Endothelial cell of umbilical vein (primary cell): Measurements from ENCODE around the gene SIVA1. TPM values are rescaled to one million over a fixed set of nuclear protein-coding genes. Genes with fewer than 3 reads are reported as not detected.

Source experiments
- BruUV-seq: library from RNA; stranded (reverse); fragments of 400-500 nt; replicated peaks from 2 replicates; lab custom pipeline; 2021; lab: Mats Ljungman, UMichigan
- CTCF ChIA-PET: fragments of 300-600, 350-600 bp; sonication (Branson Sonifier 250); formaldehyde crosslinking; loops from one replicate; lab custom pipeline; 2021; ENCODE audit warnings: antibody characterized with exemption, inconsistent platforms; lab: Charles Lee
- POLR2A ChIA-PET: fragments of 300-600, 350-600 bp; sonication (Branson Sonifier 250); formaldehyde crosslinking; loops from one replicate; lab custom pipeline; 2021; ENCODE audit warnings: antibody characterized with exemption, inconsistent platforms; lab: Charles Lee
- DNase-seq: peaks from one replicate; pipeline ENCODE4 v3.0.0-alpha.2; 2011; ENCODE audit warnings: low read depth, low spot score
- FAIRE-seq: peaks from 2 replicates; lab custom pipeline; 2011; peaks lifted over from hg19 to GRCh38; lab: Jason Lieb, UNC
- H2AFZ ChIP-seq: 2 replicates; pipeline ENCODE4 v1.6.0; 2012; ENCODE audit warnings: low read depth, low read length, control low read depth, inconsistent platforms
- H3K27ac ChIP-seq: 2 replicates; pipeline ENCODE4 v1.5.1; 2011; ENCODE audit warnings: low read depth, mild to moderate bottlenecking, control low read depth, low read length, moderate library complexity; ENCODE audit not compliant: insufficient read depth
- H3K27me3 ChIP-seq, 2 experiments: 2 replicates each; pipeline versions ENCODE4 v1.6.0 to v1.6.1; 2011; ENCODE audit warnings: low read length in 2 of 2, mixed read lengths in 1 of 2; ENCODE audit not compliant: control insufficient read depth in 2 of 2, insufficient read depth in 2 of 2
- H3K36me3 ChIP-seq, 2 experiments: 2 replicates in 1 of 2; 3 replicates in 1 of 2; pipeline ENCODE4 v1.5.1; 2011; ENCODE audit warnings: low read length in 2 of 2, mild to moderate bottlenecking in 1 of 2, moderate library complexity in 1 of 2; ENCODE audit not compliant: control insufficient read depth in 2 of 2, insufficient read depth in 2 of 2; ENCODE audit errors: extremely low read depth in 1 of 2
- H3K4me1 ChIP-seq: 3 replicates; pipeline ENCODE4 v1.5.1; 2011; ENCODE audit warnings: mild to moderate bottlenecking, low read length; ENCODE audit not compliant: control insufficient read depth, insufficient read depth; ENCODE audit errors: extremely low read depth
- H3K4me2 ChIP-seq: 2 replicates; pipeline ENCODE4 v1.6.1; 2011; ENCODE audit warnings: low read length, control low read depth, mixed read lengths; ENCODE audit not compliant: insufficient read depth
- H3K4me3 ChIP-seq, 3 experiments: fragments of 200-600 bp in 1 of 3; sonication (generic), shearing (Covaris generic) in 1 of 3; replicated peaks in 1 of 3; 2 replicates each; pipeline ENCODE4 v1.5.1; 2011 to 2016; ENCODE audit warnings: control low read depth in 3 of 3, low read length in 3 of 3, mild to moderate bottlenecking in 2 of 3, inconsistent platforms in 1 of 3, low read depth in 1 of 3, moderate library complexity in 1 of 3; ENCODE audit not compliant: insufficient read depth in 1 of 3
- H3K79me2 ChIP-seq: 2 replicates; pipeline ENCODE4 v1.6.0; 2012; ENCODE audit warnings: low read length, inconsistent platforms; ENCODE audit not compliant: control insufficient read depth, insufficient read depth
- H3K9ac ChIP-seq: replicated peaks from 2 replicates; pipeline ENCODE3; 2011; ENCODE audit warnings: low read length, control low read depth; ENCODE audit not compliant: insufficient read depth; ENCODE audit errors: extremely low read depth
- H3K9me1 ChIP-seq: replicated peaks from 3 replicates; pipeline ENCODE4 v1.6.0; 2011; ENCODE audit warnings: mild to moderate bottlenecking, low read length; ENCODE audit not compliant: control insufficient read depth, insufficient read depth; ENCODE audit errors: extremely low read depth
- H3K9me3 ChIP-seq: replicated peaks from 2 replicates; pipeline ENCODE4 v1.5.1; 2012; ENCODE audit warnings: low read length, inconsistent platforms; ENCODE audit not compliant: control insufficient read depth, insufficient read depth
- H4K20me1 ChIP-seq: replicated peaks from 2 replicates; pipeline ENCODE3; 2011; ENCODE audit warnings: mild to moderate bottlenecking, low read length; ENCODE audit not compliant: control insufficient read depth, insufficient read depth; ENCODE audit errors: extremely low read depth
- EZH2 ChIP-seq: IDR thresholded peaks from 2 replicates; pipeline ENCODE4 v1.6.1; 2012; ENCODE audit warnings: borderline replicate concordance, low read depth, mild to moderate bottlenecking, moderate library complexity, low read length, inconsistent platforms; ENCODE audit not compliant: severe bottlenecking
- FOS ChIP-seq: IDR thresholded peaks from 2 replicates; pipeline ENCODE4 v1.6.1; 2011; ENCODE audit warnings: mild to moderate bottlenecking, low read length, moderate library complexity, borderline replicate concordance; ENCODE audit not compliant: insufficient read depth
- GATA2 ChIP-seq: IDR thresholded peaks from 2 replicates; pipeline ENCODE4 v1.7.0; 2011; ENCODE audit warnings: low read depth, mild to moderate bottlenecking, moderate library complexity, mixed read lengths, low read length; ENCODE audit not compliant: insufficient read length, insufficient read depth
- JUN ChIP-seq: IDR thresholded peaks from 2 replicates; pipeline ENCODE4 v1.6.1; 2011; ENCODE audit warnings: borderline replicate concordance, low read depth; ENCODE audit not compliant: insufficient read length, insufficient read depth
- MYC ChIP-seq: IDR thresholded peaks from one replicate; pipeline ENCODE4 v1.6.1; 2011; ENCODE audit warnings: mild to moderate bottlenecking, low read depth, low read length
- POLR2A ChIP-seq: IDR thresholded peaks from 2 replicates; pipeline ENCODE4 v1.6.1; 2012; ENCODE audit warnings: low read depth, mild to moderate bottlenecking, control low read depth, low read length
- POLR2AphosphoS5 ChIP-seq: IDR thresholded peaks from 2 replicates; pipeline ENCODE4 v1.6.1; 2012; ENCODE audit warnings: low read depth, mild to moderate bottlenecking, control low read depth, low read length, moderate library complexity; ENCODE audit not compliant: insufficient read depth
- dilution Hi-C: fragments of 300-500 bp; cut with MboI; formaldehyde crosslinking; loops from one replicate; pipeline ENCODE4 v1.15.0; 2019; ENCODE audit warnings: low sequenced_read_pairs; ENCODE audit not compliant: extremely low pct_ligation_motif_present
- intact Hi-C: fragments of 100-400 bp; cut with micrococcal nuclease; formaldehyde crosslinking; loops from one replicate; pipeline ENCODE4 v1.10.0; 2022
- polyA plus RNA-seq, 4 experiments: library from polyadenylated mRNA; depleted of rRNA in 3 of 4; stranded (reverse) in 3 of 4; unstranded in 1 of 4; fragments of >200 nt; gene quantifications; 2 replicates each; pipeline versions ENCODE4 v1.2.1 to v1.2.3, GENCODE V29; 2011 to 2012; ENCODE audit warnings: missing spikeins in 1 of 4
- total RNA-seq: library from RNA; stranded (reverse); gene quantifications from 2 replicates; pipeline ENCODE4 v1.2.3, GENCODE V29; 2021
- TF ChIP-seq, protein P1 (sequence below), 2 donors: IDR thresholded peaks; 1 replicate in 1 of 2; 2 replicates in 1 of 2; pipeline ENCODE4 v1.5.1; 2011; ENCODE audit warnings: low read length in 2 of 2, mild to moderate bottlenecking in 2 of 2, moderate library complexity in 2 of 2, control low read depth in 1 of 2, inconsistent platforms in 1 of 2, low read depth in 1 of 2; ENCODE audit not compliant: insufficient read depth in 1 of 2; ENCODE audit errors: extremely low read depth in 1 of 2
- TF ChIP-seq, protein P2 (sequence below): IDR thresholded peaks from 2 replicates; pipeline ENCODE4 v1.6.1; 2011; ENCODE audit not compliant: insufficient read depth, insufficient read length

Gene SIVA1
- total and polyA plus RNA-seq, 2 donors (not counting 3 experiments of a cell fraction or from before 2014, with no cell fraction given): 101 to 299 TPM

DNA sequence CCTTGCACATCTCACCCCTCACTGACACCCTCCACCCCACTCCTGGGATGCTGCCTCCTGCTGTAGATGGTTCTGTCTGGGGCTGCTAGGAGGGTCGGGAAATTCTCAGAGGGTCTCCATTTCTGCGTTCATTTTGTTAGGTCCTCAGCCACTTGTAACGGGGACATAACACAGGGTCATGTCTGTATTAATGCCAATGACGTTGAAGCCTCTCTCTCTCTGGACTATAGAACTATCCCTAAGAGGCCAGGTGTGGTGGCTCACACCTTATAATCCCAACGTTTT lies 14.6 kb downstream of the SIVA1 start:
- Histone ChIP-seq H3K4me1 (no peaks in the 10 kb centered on the region), H3K4me2 (no peak overlapping the region), H3K9ac (no peak overlapping the region), H3K27me3 (no peaks in the 10 kb centered on the region), H2AFZ (no peak overlapping the region), H4K20me1 (no peaks in the 10 kb centered on the region), H3K9me3 (no peaks in the 10 kb centered on the region), H3K79me2 (no peaks in the 10 kb centered on the region), H3K9me1 (no peaks in the 10 kb centered on the region), H3K4me3 (no peak overlapping the region), H3K36me3 (peaks cover 0 to 20% of the 10 kb centered on the region in 2 experiments), H3K27ac (no peak overlapping the region)
- dilution Hi-C loops: no loop called here
- intact Hi-C loops: loop anchor here (10.0 kb wide), 1 partner anchor 207 kb away; the partner anchor contains the start of gene AHNAK2
- no peak for DNase-seq
- no TSS peak for BruUV-seq
- no peak for FAIRE-seq
- CTCF ChIA-PET: interaction anchor here (1.0 to 1.8 kb wide), 2 partner anchors 53 to 58 kb away, joined by 7 to 8 read pairs; no protein-coding TSS in a partner anchor
- POLR2A ChIA-PET: no interaction called here
- TF ChIP-seq, protein P1, sequence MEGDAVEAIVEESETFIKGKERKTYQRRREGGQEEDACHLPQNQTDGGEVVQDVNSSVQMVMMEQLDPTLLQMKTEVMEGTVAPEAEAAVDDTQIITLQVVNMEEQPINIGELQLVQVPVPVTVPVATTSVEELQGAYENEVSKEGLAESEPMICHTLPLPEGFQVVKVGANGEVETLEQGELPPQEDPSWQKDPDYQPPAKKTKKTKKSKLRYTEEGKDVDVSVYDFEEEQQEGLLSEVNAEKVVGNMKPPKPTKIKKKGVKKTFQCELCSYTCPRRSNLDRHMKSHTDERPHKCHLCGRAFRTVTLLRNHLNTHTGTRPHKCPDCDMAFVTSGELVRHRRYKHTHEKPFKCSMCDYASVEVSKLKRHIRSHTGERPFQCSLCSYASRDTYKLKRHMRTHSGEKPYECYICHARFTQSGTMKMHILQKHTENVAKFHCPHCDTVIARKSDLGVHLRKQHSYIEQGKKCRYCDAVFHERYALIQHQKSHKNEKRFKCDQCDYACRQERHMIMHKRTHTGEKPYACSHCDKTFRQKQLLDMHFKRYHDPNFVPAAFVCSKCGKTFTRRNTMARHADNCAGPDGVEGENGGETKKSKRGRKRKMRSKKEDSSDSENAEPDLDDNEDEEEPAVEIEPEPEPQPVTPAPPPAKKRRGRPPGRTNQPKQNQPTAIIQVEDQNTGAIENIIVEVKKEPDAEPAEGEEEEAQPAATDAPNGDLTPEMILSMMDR (IDR thresholded peaks at IDR 0.05; ENCODE audit: extremely low read depth in 1 of 2, insufficient read depth in 1 of 2, low read depth in 1 of 2, low read length in 2 of 2): no peak
- TF ChIP-seq MYC (no peak), FOS (no peak), JUN (no peak), POLR2A (no peak), POLR2AphosphoS5 (no peak), GATA2 (no peak), EZH2 (no peak)
- TF ChIP-seq, protein P2, sequence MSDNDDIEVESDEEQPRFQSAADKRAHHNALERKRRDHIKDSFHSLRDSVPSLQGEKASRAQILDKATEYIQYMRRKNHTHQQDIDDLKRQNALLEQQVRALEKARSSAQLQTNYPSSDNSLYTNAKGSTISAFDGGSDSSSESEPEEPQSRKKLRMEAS: no peak
